GM21515 (cell line): ENCODE data around the gene GZMM.

ENCODE experiments used
- ATAC-seq: cut with Tn5 transposase; IDR thresholded peaks from one replicate; pipeline ENCODE4 v1.9.1; 2021; ENCODE audit not compliant: unreplicated experiment

The GZMM gene

DNA sequence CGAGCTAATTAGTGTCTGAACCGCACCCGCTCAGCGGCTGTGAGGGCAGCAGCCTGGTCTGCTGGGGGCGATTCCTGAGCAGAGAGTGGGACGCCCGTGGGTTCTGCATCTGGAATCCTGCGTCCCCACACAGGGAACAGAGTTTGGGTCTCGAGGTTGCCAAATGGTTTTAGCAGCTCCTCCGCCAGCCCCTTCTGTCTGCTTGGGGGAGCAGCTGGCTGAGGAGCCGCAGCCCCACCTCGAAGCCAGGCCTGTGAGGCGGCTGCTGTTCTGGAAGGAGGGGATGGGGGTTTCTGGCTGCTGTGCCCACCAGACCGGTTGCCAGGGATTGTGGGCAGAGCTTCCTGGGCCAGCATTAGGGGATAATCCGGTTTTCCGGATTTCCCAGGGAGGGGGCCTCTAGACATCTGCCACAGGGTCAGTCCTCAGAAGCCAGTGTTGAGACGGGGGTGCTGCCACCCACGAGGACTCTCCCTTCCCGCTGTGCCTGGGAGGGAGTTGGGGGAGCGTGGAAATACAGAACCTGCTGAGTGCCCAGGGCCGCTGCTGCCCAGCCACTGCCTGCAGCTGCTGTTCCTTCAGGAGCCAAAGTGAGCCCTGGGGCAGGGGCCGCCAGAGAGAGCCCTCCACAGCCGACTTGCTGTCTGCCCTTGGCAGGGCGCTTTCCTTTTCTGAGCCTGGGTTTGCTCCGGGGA, 10.3 kb upstream of the GZMM start:
- no peak for ATAC-seq

DNA sequence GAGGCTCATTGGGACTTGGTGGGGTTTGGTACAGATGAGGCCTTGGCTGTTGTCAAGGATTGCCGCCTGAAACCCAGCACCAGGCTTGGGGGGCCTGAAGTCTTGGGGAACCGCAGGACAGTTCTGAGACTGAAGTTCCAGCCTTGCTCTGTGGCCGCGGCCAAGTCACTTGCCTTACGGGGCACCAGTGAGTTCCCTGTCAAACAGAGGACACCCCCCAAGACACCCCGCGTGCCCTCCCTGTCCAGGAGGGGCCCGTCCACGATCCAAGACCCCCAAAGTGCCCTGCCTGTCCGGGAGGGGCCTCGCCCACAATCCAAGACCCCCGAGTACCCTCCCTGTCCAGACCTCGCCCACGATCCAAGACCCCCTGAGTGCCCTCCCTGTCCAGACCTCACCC, 9.8 kb upstream of the GZMM start:
- no peak for ATAC-seq

- ATAC-seq = no peak
Observed at GRCh38 chr19:535017-535835, 8.6 kb upstream of the GZMM start.

GRCh38 chr19:536031-536880, 7.6 kb upstream of the GZMM start:
- no peak for ATAC-seq

DNA sequence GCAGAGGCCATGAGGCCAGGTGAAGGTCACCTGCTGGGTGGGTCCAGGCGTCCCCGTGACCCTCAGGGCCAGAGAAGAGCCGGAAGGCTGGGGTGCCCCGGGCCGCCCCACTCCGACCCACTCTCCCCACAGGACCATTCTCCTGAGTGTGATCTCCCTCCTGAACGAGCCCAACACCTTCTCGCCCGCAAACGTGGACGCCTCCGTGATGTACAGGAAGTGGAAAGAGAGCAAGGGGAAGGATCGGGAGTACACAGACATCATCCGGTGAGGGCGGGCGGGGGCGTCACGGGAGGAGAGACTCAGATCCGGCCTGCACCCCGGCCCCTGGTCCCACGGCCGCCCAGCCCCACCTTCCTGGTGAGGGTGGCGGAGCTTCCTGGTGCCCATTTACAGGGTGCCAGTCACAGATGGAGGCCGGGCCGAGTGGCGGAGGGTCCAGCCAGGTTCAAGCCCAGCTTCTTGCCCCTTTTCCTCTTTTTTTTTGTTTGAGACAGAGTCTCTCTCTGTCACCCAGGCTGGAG, 6.9 kb upstream of the GZMM start:
- no peak for ATAC-seq

DNA sequence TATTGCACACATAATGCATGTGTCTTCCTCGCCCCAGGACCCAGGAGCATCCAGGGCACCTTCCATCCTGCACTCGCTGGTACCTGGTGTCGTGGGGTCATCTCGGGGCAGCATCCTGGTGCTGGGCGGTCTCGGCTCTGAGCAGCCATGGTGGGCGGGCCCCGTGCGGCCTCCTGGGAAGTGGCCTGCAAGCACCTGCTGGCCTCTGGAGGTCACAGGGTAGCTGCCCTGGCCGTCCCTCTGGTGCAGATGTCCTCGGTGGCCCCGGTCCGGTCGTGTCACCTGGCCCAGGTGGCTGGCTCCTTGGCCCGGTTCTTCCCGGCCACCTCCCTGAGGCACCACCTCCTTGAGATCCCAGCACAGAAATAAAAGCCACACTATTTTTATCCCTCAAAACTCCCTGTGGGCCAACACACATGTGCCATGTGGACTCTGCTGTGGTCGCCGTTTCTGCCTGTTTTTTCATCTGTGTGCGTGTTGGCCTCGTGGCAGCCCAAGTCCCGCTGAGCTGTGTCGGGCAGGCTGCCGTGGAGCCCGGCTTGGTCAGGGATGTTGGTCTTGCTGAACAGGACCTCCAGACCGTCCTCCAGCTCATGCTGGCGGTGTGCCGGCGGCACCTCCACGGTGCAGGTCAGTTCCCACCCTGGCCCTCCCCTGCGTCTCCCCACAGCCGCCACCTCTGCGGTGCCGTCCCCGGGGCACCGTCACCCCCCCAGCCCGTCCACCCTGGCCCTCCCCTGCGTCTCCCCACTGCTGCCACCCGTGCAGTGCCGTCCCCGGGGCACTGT, 5.0 kb upstream of the GZMM start:
- no peak for ATAC-seq

GRCh38 chr19:539429-540030, 4.3 kb upstream of the GZMM start:
- ATAC-seq = no peak

GRCh38 chr19:540867-541637, 2.8 kb upstream of the GZMM start:
- no peak for ATAC-seq

DNA sequence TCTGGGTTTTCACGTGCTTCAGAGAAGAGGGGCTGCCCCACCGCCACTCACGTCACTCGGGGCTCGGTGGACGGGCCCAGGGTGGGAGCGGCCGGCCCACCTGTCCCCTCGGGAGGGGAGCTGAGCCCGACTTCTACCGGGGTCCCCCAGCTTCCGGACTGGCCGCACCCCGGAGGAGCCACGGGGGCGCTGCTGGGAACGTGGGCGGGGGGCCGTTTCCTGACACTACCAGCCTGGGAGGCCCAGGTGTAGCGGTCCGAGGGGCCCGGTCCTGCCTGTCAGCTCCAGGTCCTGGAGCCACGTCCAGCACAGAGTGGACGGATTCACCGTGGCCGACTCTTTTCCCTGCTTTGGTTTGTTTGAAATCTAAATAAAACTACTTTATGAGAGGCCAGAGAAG, 2.2 kb upstream of the GZMM start:
- no peak for ATAC-seq

GRCh38 chr19:542173-542866, 1.5 kb upstream of the GZMM start:
- no peak for ATAC-seq

- no peak for ATAC-seq
Observed at GRCh38 chr19:547117-547516, 3.3 kb downstream of the GZMM start.

GRCh38 chr19:547836-548720, 4.2 kb downstream of the GZMM start:
- no peak for ATAC-seq

DNA sequence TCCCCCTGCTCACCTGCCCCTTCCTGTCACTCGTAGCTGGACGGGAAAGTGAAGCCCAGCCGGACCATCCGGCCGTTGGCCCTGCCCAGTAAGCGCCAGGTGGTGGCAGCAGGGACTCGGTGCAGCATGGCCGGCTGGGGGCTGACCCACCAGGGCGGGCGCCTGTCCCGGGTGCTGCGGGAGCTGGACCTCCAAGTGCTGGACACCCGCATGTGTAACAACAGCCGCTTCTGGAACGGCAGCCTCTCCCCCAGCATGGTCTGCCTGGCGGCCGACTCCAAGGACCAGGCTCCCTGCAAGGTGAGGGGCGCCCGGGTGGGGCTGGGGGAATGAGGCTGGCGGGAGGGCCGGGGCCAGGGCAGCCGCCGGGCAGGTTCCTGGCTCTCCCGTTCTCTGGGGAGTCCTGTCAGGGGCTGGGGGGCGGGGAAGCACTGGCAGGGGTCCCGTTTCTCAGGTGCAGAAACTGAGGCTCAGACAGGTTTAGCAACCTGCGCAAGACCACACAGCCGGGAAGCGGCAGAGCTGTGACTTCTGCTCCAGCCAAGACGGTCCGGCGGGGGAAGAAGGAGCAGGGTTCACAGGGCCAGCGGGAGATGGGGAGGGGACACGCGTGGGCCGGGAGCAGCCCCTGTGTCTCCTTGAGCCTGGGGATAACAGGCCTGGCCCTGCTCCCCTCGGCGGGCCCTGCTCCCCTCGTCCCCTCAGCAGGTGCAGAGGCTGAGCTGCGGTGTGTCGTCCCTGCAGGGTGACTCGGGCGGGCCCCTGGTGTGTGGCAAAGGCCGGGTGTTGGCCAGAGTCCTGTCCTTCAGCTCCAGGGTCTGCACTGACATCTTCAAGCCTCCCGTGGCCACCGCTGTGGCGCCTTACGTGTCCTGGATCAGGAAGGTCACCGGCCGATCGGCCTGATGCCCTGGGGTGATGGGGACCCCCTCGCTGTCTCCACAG, 5.3 kb downstream of the GZMM start:
- no peak for ATAC-seq

DNA sequence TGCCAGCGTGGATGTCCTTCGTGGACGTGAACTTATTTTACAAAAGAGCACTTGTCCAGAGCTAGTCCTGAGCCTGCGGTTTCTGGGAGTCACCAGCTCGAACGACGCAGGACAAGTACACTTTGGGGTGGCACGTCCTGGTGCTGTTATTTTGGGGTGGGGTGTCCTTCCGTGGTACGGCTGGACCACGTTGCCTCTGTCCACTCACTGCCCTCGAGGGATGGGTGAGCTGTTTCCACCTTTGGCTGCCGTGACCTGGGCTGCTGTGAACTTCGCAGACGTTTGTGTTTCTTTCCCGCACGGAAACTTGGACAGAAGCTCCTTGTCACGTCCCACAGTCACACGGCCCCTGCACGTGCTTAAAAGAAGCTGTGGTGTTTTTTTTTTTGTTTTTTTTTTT, 11.0 kb downstream of the GZMM start:
- ATAC-seq = no peak

DNA sequence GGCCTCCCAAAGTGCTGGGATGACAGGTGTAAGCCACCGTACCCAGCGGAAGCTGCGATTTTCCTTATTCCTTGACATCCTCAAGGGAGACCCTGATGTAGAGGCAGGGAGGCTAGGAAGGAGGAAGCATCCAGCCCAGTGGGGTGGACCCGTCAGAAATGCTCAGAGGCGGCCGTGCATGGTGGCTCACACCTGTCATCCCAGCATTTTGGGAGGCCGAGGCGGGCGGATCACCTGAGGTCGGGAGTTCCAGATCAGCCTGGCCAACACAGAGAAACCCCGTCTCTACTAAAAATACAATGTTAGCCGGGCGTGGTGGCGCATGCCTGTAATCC, 11.6 kb downstream of the GZMM start:
- no peak for ATAC-seq

DNA sequence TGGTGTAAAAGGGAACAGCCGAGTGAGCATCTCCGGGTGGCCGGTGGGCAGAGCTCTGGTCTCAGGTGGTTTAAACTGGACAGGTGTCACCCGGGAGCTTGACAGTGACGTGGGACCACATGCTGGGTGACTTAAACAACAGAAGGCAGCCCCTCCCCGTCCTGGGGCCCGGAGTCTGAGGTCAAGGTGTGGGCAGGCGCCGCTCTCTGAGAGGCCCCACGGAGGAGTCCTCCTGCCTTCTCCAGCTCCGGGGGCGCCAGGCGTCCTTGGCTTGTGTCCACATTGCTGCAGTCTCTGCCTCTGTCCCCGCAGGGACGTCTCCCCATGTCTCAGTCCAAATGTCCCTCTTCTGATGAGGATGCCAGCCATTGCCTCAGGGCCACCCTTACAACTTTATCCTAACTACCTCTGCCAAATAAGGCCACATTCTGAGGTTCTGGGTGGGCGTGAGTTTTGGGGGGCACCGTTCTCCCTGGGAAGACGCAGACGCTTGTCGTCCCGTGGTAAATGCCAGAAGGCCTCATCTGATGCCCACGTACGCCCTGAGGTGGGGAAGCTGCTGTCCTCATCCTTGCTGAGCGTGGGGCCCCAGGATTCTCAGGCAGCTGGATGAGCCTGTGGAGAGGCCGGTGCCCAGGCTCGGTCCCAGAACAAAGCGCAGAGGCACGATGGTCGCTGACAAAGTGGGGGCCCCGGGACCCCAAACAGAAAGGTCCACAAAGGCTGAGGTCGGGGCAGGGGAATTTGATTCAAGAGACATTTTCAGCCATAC, 12.9 kb downstream of the GZMM start:
- no peak for ATAC-seq
